Measurements from ENCODE around the gene MSH3.
"Not testable (repeated sequence)": the region's sequence is repeated elsewhere in the genome, so short reads cannot be mapped to it uniquely, and the experiment has no call there.

The MSH3 gene

GRCh38 chr5:80659106-80659505 is 4.7 kb downstream of the MSH3 start:
- peaks cover 69% of the 10 kb centered on the region for H3K36me3 Mint-ChIP-seq (ENCODE audit: low read depth)
- H3K4me3 Mint-ChIP-seq = no peak overlapping the region
- H3K27ac Mint-ChIP-seq = no peak overlapping the region
- H3K27me3 Mint-ChIP-seq (ENCODE audit: low read depth) = no peaks in the 10 kb centered on the region
- no peaks in the 10 kb centered on the region for H3K9me3 Mint-ChIP-seq
- TF ChIP-seq CTCF (IDR thresholded peaks at IDR 0.05; ENCODE audit: unreplicated experiment in 3 of 3) = no peak
- peaks cover 14% of the 10 kb centered on the region for H3K4me1 Mint-ChIP-seq

GRCh38 chr5:80660661-80661060 is 6.2 kb downstream of the MSH3 start:
- H3K27ac Mint-ChIP-seq; H3K27me3 Mint-ChIP-seq (ENCODE audit: low read depth); H3K4me3 Mint-ChIP-seq; H3K4me1 Mint-ChIP-seq; H3K9me3 Mint-ChIP-seq: not testable (repeated sequence)
- peaks cover 80% of the 10 kb centered on the region for H3K36me3 Mint-ChIP-seq (ENCODE audit: low read depth)

GRCh38 chr5:80662108-80662507 is 7.7 kb downstream of the MSH3 start:
- Mint-ChIP-seq H3K9me3 (no peaks in the 10 kb centered on the region), H3K4me1 (no peaks in the 10 kb centered on the region), H3K27ac (no peak overlapping the region), H3K27me3 (ENCODE audit: low read depth) (no peaks in the 10 kb centered on the region), H3K36me3 (ENCODE audit: low read depth) (peaks cover 82% of the 10 kb centered on the region), H3K4me3 (no peak overlapping the region)
- no peak for TF ChIP-seq CTCF (IDR thresholded peaks at IDR 0.05; ENCODE audit: unreplicated experiment in 3 of 3)

- Mint-ChIP-seq H3K27ac (no peak overlapping the region), H3K9me3 (no peaks in the 10 kb centered on the region), H3K36me3 (ENCODE audit: low read depth) (peaks cover 66% of the 10 kb centered on the region), H3K4me3 (no peak overlapping the region), H3K4me1 (no peaks in the 10 kb centered on the region), H3K27me3 (ENCODE audit: low read depth) (no peaks in the 10 kb centered on the region)
- no peak for TF ChIP-seq CTCF (IDR thresholded peaks at IDR 0.05; ENCODE audit: unreplicated experiment in 3 of 3)
These were observed 10.6 kb downstream of the MSH3 start for GRCh38 chr5:80665057-80665456.

GRCh38 chr5:80667384-80667783 is 12.9 kb downstream of the MSH3 start:
- H3K36me3 Mint-ChIP-seq (ENCODE audit: low read depth) = peaks cover 60% of the 10 kb centered on the region
- no peaks in the 10 kb centered on the region for H3K4me1 Mint-ChIP-seq
- TF ChIP-seq CTCF (IDR thresholded peaks at IDR 0.05; ENCODE audit: unreplicated experiment in 3 of 3) = no peak

GRCh38 chr5:80668016-80668969 is 13.8 kb downstream of the MSH3 start:
- H3K27me3 Mint-ChIP-seq (ENCODE audit: low read depth) = no peaks in the 10 kb centered on the region
- H3K27ac Mint-ChIP-seq = no peak overlapping the region
- peaks cover 53% of the 10 kb centered on the region for H3K36me3 Mint-ChIP-seq (ENCODE audit: low read depth)
- no peaks in the 10 kb centered on the region for H3K9me3 Mint-ChIP-seq
- no peak for TF ChIP-seq CTCF (IDR thresholded peaks at IDR 0.05; ENCODE audit: unreplicated experiment in 3 of 3)
- no peak overlapping the region for H3K4me3 Mint-ChIP-seq
- no peaks in the 10 kb centered on the region for H3K4me1 Mint-ChIP-seq

More at GRCh38 chr5:80667384-80667783, 12.9 kb downstream of the MSH3 start:
- no peaks in the 10 kb centered on the region for H3K27me3 Mint-ChIP-seq (ENCODE audit: low read depth)
- H3K4me3 Mint-ChIP-seq = no peak overlapping the region
- no peak overlapping the region for H3K27ac Mint-ChIP-seq
- H3K9me3 Mint-ChIP-seq = no peaks in the 10 kb centered on the region
